ENCODE results near the gene SLC2A10. TPM values are rescaled to one million over a fixed set of nuclear protein-coding genes. Genes with fewer than 3 reads are reported as not detected.

Gene SLC2A10
- total RNA-seq, 1 donor = 52.7 TPM

DNA sequence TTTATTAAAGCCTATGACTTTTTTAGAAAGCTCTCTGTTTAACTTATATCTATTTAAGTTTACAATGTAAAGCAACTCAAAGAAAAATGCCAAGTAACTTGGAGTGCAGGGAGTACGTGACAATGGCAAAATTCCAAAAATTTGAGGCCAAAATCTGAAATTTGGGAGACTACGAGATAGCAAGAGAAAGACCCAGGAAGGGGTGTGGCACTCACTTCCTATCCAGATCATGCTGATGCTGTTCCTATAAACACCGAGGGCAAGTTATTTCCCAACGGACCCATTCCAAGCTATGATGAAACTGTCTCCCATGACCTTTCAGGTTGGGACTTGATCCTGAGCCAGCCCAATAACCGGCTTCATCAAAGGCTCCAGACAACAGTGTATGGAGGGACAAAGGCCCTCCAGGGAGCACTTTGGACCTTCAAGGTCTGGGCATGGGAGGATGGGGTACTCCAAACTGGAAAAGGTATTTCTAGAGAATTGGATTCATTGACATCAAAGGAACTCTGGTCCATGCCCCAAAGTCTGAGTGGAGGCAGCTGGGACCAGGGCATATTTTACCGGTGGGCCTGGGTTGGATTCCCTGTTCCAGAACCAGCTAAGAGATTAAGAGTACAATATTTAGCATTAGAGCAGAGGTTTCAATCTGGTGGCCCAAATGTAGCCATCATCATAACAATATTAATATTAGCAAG, 42.5 kb upstream of the SLC2A10 start:
- TF ChIP-seq, protein P1, sequence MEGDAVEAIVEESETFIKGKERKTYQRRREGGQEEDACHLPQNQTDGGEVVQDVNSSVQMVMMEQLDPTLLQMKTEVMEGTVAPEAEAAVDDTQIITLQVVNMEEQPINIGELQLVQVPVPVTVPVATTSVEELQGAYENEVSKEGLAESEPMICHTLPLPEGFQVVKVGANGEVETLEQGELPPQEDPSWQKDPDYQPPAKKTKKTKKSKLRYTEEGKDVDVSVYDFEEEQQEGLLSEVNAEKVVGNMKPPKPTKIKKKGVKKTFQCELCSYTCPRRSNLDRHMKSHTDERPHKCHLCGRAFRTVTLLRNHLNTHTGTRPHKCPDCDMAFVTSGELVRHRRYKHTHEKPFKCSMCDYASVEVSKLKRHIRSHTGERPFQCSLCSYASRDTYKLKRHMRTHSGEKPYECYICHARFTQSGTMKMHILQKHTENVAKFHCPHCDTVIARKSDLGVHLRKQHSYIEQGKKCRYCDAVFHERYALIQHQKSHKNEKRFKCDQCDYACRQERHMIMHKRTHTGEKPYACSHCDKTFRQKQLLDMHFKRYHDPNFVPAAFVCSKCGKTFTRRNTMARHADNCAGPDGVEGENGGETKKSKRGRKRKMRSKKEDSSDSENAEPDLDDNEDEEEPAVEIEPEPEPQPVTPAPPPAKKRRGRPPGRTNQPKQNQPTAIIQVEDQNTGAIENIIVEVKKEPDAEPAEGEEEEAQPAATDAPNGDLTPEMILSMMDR (IDR thresholded peaks at IDR 0.05; ENCODE audit: insufficient read depth, low read depth, low read length) = no peak
- DNase-seq (ENCODE audit: low read depth) = no peak

DNA sequence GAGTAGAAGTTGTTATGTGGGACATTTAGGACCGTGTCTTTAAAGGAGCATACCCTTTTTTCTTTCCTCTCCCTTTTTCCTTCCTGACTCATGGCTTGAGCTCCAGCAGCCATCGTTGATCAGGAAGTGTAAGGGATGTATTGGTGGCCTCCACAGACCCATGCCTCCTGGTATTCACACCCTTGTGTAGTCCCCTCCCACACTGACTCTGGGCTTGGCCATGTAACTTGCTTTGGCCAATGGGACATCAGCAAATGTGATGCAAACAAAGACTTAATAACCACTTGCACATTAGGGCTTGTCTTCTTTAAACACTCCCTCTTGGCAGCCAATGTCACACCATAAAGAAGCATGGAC, 39.2 kb upstream of the SLC2A10 start:
- no peak for DNase-seq (ENCODE audit: low read depth)
- TF ChIP-seq, protein P1 (IDR thresholded peaks at IDR 0.05; ENCODE audit: insufficient read depth, low read depth, low read length) = no peak
- H3K4me3 ChIP-seq (ENCODE audit: low read depth, low read length) = no peak overlapping the region

More for the DNA sequence above, 42.5 kb upstream of the SLC2A10 start:
- no peak overlapping the region for H3K4me3 ChIP-seq (ENCODE audit: low read depth, low read length)

DNA sequence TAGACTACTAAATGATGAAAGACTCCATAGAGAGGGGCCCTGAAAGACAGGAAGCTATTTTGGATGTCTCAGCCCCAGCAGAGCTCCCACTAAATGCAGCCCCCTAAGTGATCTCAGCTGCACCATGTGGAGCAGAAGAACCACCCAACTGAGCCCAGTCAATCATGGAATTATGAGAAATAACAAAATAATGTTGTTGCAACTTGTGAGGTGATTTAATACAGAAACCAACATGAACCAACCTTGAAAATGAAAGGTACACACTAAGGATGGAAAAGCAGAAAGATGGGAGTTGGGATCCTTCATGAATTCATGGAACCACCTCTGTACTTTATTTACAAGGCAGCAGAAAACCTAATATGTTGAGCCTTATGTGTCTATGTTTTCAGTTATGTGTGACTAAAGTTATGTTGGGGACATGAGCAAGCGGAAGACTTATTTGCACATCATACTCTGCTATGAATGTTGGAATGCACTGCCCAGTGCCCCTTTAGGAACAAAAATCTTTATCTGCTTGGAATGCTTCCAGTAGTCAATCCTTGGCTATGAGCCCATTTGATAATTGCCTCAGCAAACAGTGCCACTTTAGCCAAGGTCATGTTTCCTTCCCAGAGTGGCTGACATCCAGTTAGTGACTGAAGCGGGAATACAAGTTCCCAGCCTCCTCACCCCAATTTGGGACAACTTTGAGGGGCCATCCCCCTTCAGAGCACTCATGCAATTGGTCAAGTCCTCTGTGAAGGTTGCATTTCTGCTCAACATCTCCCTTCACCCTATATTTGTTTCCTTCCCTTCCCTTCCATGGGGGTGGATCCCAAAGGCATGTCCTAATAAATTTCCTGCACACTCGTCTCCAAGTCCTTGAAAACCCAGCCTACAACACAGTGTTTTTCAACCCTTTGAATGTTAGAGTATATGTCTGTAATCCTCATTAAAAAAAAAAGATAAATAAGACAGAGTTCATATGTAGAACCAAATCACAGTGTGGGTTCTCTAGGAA, 38.6 kb upstream of the SLC2A10 start:
- no peak for DNase-seq (ENCODE audit: low read depth)
- TF ChIP-seq, protein P1 (IDR thresholded peaks at IDR 0.05; ENCODE audit: insufficient read depth, low read depth, low read length) = no peak
- H3K4me3 ChIP-seq (ENCODE audit: low read depth, low read length) = no peak overlapping the region

DNA sequence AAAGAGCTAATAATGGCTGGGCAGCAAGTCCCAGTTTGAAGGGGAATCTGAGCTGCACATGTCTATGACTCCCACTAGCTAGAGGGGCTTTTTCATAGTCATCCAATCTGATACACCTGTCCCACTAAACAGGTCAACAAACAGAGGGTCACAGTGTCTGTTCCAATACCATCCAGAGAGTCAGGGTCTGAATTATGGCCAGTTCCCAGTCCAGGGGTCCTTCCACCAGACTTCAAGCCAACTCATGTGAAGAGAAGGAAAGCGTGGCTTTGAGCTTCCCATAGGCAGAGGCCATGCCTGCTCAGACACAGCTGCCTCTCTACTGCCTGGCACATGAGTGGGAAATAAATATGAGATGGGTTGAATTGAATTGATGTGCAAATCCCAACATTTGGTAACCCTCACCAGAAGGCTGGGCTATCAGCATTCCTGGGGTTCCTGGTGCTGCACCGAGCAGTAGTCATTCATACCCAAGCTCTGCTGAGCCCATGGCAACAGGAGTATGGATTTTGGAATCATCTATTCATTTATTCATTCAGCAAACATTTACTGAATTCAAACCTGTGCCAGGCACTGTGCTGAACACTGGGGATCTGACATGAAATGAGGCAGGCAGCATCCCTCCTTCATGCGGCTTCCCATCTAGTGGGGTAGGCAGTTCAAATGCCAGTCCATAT, 37.4 kb upstream of the SLC2A10 start:
- H3K4me3 ChIP-seq (ENCODE audit: low read depth, low read length) = no peak overlapping the region
- DNase-seq (ENCODE audit: low read depth) = no peak
- TF ChIP-seq, protein P1 (IDR thresholded peaks at IDR 0.05; ENCODE audit: insufficient read depth, low read depth, low read length) = no peak

DNA sequence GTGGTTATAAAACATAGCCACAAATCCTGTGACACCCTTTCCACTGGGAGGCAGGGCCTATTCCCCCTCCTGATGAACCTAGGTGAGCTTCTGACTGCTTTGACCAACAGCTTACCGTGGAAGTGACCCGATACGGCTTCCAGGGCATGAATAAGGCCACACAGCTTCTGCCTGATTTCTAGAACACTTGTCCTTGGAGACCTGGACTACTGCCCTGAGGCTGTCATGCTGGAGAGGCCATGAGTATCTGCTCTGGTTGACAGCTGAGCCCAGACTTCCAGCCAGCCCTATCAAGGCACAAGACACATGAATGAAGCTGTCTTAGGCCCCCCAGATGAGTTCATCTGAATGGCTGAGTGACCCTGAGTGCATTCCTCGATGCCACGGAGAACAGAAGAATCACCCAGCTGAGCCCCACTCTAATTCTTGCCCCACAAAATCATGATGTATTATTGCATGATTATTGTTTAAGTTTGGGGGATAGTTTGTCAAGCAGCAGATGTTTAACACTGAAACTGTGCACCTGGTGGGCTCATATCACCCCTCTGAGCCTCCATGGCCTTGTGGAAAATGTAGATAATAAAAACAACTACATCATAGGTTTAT, 36.8 kb upstream of the SLC2A10 start:
- no peak overlapping the region for H3K4me3 ChIP-seq (ENCODE audit: low read depth, low read length)
- TF ChIP-seq, protein P1 (IDR thresholded peaks at IDR 0.05; ENCODE audit: insufficient read depth, low read depth, low read length) = no peak
- DNase-seq (ENCODE audit: low read depth) = no peak
